GM23338 (cell line): ENCODE data around the gene FZD2. TPM values are rescaled to one million over a fixed set of nuclear protein-coding genes. Genes with fewer than 3 reads are reported as not detected.

Source experiments
- ATAC-seq: fragments of 200-7000 bp; cut with Tn5 transposase; 3 replicates; pipeline ENCODE4 v1.9.1; 2020
- DNase-seq: peaks from one replicate; pipeline ENCODE4 v3.0.0-alpha.2; 2015; ENCODE audit warnings: low spot score
- H2AFZ ChIP-seq: fragments of 200-600 bp; sonication (generic); 2 replicates; pipeline ENCODE4 v1.8.0; 2016; ENCODE audit warnings: antibody characterized with exemption, mild to moderate bottlenecking, moderate library complexity
- H3F3A ChIP-seq: fragments of 200-600 bp; sonication (generic); replicated peaks from 2 replicates; pipeline ENCODE4 v1.8.0; 2017; ENCODE audit warnings: antibody characterized with exemption, mixed run types, low read depth
- H3K27ac ChIP-seq: fragments of 200-600 bp; sonication (generic); 2 replicates; pipeline ENCODE4 v1.6.1; 2016; ENCODE audit warnings: low read depth
- H3K27me3 ChIP-seq: fragments of 200-600 bp; sonication (generic); 2 replicates; pipeline ENCODE4 v1.8.0; 2016; ENCODE audit warnings: mild to moderate bottlenecking, mixed run types, moderate library complexity; ENCODE audit not compliant: insufficient read depth
- H3K36me3 ChIP-seq: fragments of 200-600 bp; sonication (generic); 2 replicates; pipeline ENCODE4 v1.8.0; 2016; ENCODE audit warnings: mild to moderate bottlenecking; ENCODE audit not compliant: insufficient read depth
- H3K4me1 ChIP-seq: fragments of 200-600 bp; sonication (generic); 2 replicates; pipeline ENCODE4 v1.8.0; 2016; ENCODE audit warnings: mild to moderate bottlenecking, moderate library complexity; ENCODE audit not compliant: insufficient read depth
- H3K4me2 ChIP-seq: fragments of 200-600 bp; sonication (generic); 2 replicates; pipeline ENCODE4 v1.7.1; 2017; ENCODE audit warnings: mixed run types
- H3K4me3 ChIP-seq: fragments of 200-600 bp; sonication (generic); 2 replicates; pipeline ENCODE4 v1.6.1; 2016; ENCODE audit warnings: mixed run types
- H3K79me2 ChIP-seq: fragments of 200-600 bp; sonication (generic); replicated peaks from 2 replicates; pipeline ENCODE4 v1.8.0; 2017; ENCODE audit warnings: mild to moderate bottlenecking; ENCODE audit not compliant: insufficient read depth
- H3K9me2 ChIP-seq: fragments of 200-600 bp; sonication (generic); 2 replicates; pipeline ENCODE4 v1.8.0; 2017; ENCODE audit not compliant: insufficient read depth
- H4K20me1 ChIP-seq: fragments of 200-600 bp; sonication (generic); replicated peaks from 2 replicates; pipeline ENCODE4 v1.8.0; 2017; ENCODE audit warnings: mild to moderate bottlenecking; ENCODE audit not compliant: insufficient read depth
- H3K27ac Mint-ChIP-seq: 2 replicates; pipeline ENCODE4 v1.8.0; 2020; ENCODE audit warnings: inconsistent platforms, mild to moderate bottlenecking, moderate library complexity, mixed read lengths
- H3K27me3 Mint-ChIP-seq: 3 replicates; pipeline ENCODE4 v1.8.0; 2022; ENCODE audit warnings: low read depth, mild to moderate bottlenecking, moderate library complexity, mixed read lengths, inconsistent platforms; ENCODE audit not compliant: insufficient read depth, poor library complexity
- H3K36me3 Mint-ChIP-seq: 3 replicates; pipeline ENCODE4 v1.8.0; 2021; ENCODE audit warnings: low read depth, mild to moderate bottlenecking, inconsistent platforms, moderate library complexity, mixed read lengths
- H3K4me1 Mint-ChIP-seq: 3 replicates; pipeline ENCODE4 v1.8.0; 2020; ENCODE audit warnings: mild to moderate bottlenecking, inconsistent platforms, mixed read lengths
- H3K4me3 Mint-ChIP-seq: 3 replicates; pipeline ENCODE4 v1.8.0; 2021; ENCODE audit warnings: moderate library complexity, mild to moderate bottlenecking, inconsistent platforms, mixed read lengths
- H3K9me3 Mint-ChIP-seq: 3 replicates; pipeline ENCODE4 v1.8.0; 2020; ENCODE audit warnings: moderate library complexity, mild to moderate bottlenecking, inconsistent platforms, mixed read lengths
- CREB1 ChIP-seq: fragments of 250-450 bp; sonication (Bioruptor Pico); IDR thresholded peaks from 2 replicates; pipeline ENCODE4 v1.5.0; 2020; ENCODE audit warnings: low read depth, mild to moderate bottlenecking, moderate library complexity
- CTCF ChIP-seq, 2 experiments: fragments of 200-600 bp in 1 of 2; sonication (generic) in 1 of 2; conservative IDR thresholded peaks; 2 replicates each; pipeline versions ENCODE4 v1.5.1 to v1.6.1; 2016 to 2017; ENCODE audit warnings: antibody characterized with exemption in 2 of 2, low read depth in 2 of 2, mild to moderate bottlenecking in 2 of 2, moderate library complexity in 1 of 2
- ETS1 ChIP-seq: IDR thresholded peaks from 2 replicates; pipeline ENCODE4 v1.6.1; 2016; ENCODE audit warnings: antibody characterized with exemption
- EZH2 ChIP-seq: fragments of 200-600 bp; sonication (generic); IDR thresholded peaks from one replicate; pipeline ENCODE4 v1.8.0; 2017; ENCODE audit warnings: antibody characterized with exemption, mild to moderate bottlenecking, low read depth; ENCODE audit not compliant: unreplicated experiment
- EZH2phosphoT487 ChIP-seq: fragments of 200-600 bp; sonication (generic); IDR thresholded peaks from one replicate; pipeline ENCODE4 v1.8.1; 2018; ENCODE audit warnings: antibody characterized with exemption; ENCODE audit not compliant: unreplicated experiment
- JUNB ChIP-seq: IDR thresholded peaks from one replicate; pipeline ENCODE4 v1.6.1; 2016; ENCODE audit warnings: antibody characterized with exemption; ENCODE audit not compliant: unreplicated experiment
- NANOG ChIP-seq: IDR thresholded peaks from 2 replicates; pipeline ENCODE4 v1.6.1; 2016; ENCODE audit warnings: antibody characterized with exemption, borderline replicate concordance
- POLR2AphosphoS5 ChIP-seq: IDR thresholded peaks from 2 replicates; pipeline ENCODE4 v1.6.1; 2016; ENCODE audit warnings: antibody characterized with exemption, low read depth
- REST ChIP-seq: IDR thresholded peaks from one replicate; pipeline ENCODE4 v1.6.1; 2018; ENCODE audit warnings: antibody characterized with exemption; ENCODE audit not compliant: unreplicated experiment
- STAT1 ChIP-seq: IDR thresholded peaks from one replicate; pipeline ENCODE4 v1.6.1; 2016; ENCODE audit warnings: antibody characterized with exemption; ENCODE audit not compliant: unreplicated experiment
- ZNF114 ChIP-seq: fragments of 250-450 bp; sonication (Bioruptor Pico); IDR thresholded peaks from 2 replicates; pipeline ENCODE4 v1.5.0; 2020; ENCODE audit warnings: mild to moderate bottlenecking, moderate library complexity
- ZNF331 ChIP-seq: fragments of 250-450 bp; sonication (Bioruptor Pico); IDR thresholded peaks from 2 replicates; pipeline ENCODE4 v1.5.0; 2020; ENCODE audit warnings: low read depth, mild to moderate bottlenecking, moderate library complexity
- ZNF462 ChIP-seq: fragments of 250-450 bp; sonication (Bioruptor Pico); IDR thresholded peaks from 2 replicates; pipeline ENCODE4 v1.5.0; 2020; ENCODE audit warnings: mild to moderate bottlenecking, moderate library complexity
- polyA plus RNA-seq: library from polyadenylated mRNA; unstranded; fragments of >200 nt; fragmentation: Nextera tagmentation; extraction: Ambion mirVana; gene quantifications from 2 replicates; pipeline ENCODE4 v1.2.1, GENCODE V29; 2016
- total RNA-seq: library from RNA; depleted of rRNA; stranded (reverse); fragments of >200 nt; shearing (Covaris generic); gene quantifications from 2 replicates; pipeline ENCODE4 v1.2.3, GENCODE V29; 2014

The FZD2 gene
- total and polyA plus RNA-seq, 2 experiments from 2014 or later, result 6.2 to 7.6 TPM

GRCh38 chr17:44595216-44595775 is 38.0 kb downstream of the FZD2 start:
- H3K9me2 ChIP-seq, result no peaks in the 10 kb centered on the region
- H2AFZ ChIP-seq, result no peak overlapping the region
- H3K4me1 ChIP-seq, result peaks cover 11% of the 10 kb centered on the region; the same call in 1 of the 2 replicates
- no peaks in the 10 kb centered on the region for H3K36me3 Mint-ChIP-seq
- DNase-seq, result no peak
- ATAC-seq, result no peak
- peaks cover 13% of the 10 kb centered on the region for H3K4me1 Mint-ChIP-seq
- no peak overlapping the region for H3K27ac ChIP-seq
- H3K36me3 ChIP-seq, result no peaks in the 10 kb centered on the region
- H3K4me2 ChIP-seq, result no peak overlapping the region
- H3K79me2 ChIP-seq, result no peaks in the 10 kb centered on the region
- H3K27me3 ChIP-seq, result no peaks in the 10 kb centered on the region
- peaks cover 8% of the 10 kb centered on the region for H3F3A ChIP-seq
- H3K9me3 Mint-ChIP-seq, result no peaks in the 10 kb centered on the region
- H3K4me3 ChIP-seq, result no peak overlapping the region
- no peak overlapping the region for H3K4me3 Mint-ChIP-seq
- H3K27me3 Mint-ChIP-seq, result peaks cover 8% of the 10 kb centered on the region
- H3K27ac Mint-ChIP-seq, result no peak overlapping the region
- H4K20me1 ChIP-seq, result no peaks in the 10 kb centered on the region
- TF ChIP-seq CTCF (conservative IDR thresholded peaks at IDR 0.05; ENCODE audit: low read depth in 2 of 2) (no peak), ZNF114 (CRISPR knock-in tag) (no peak), ZNF331 (CRISPR knock-in tag) (no peak), EZH2phosphoT487 (no peak), STAT1 (no peak), POLR2AphosphoS5 (no peak), ZNF462 (CRISPR knock-in tag) (no peak), JUNB (no peak), REST (no peak), EZH2 (no peak), ETS1 (no peak), NANOG (no peak), CREB1 (no peak)
